ENCODE data around the gene VHLL. TPM values are rescaled to one million over a fixed set of nuclear protein-coding genes. Genes with fewer than 3 reads are reported as not detected.

VHLL gene
- total and polyA plus RNA-seq, 12 donors: not detected

- Histone ChIP-seq H3K9me3 (no peaks in the 10 kb centered on the region), H3K27ac (no peak overlapping the region), H3K4me3 (no peak overlapping the region), H3K27me3 (no peaks in the 10 kb centered on the region), H3K4me1 (no peaks in the 10 kb centered on the region), H3K36me3 (peaks cover 0 to 48% (median 12%) of the 10 kb centered on the region in 9 donors)
- no peak for TF ChIP-seq CTCF (IDR thresholded peaks at IDR 0.05)
- intact Hi-C loops (cut with DNase I): no loop called here
- no peak for DNase-seq
- WGBS, 2 donors: 97% methylated on average over 4 of the region's 4 CpGs
- ATAC-seq: no peak
Observed at GRCh38 chr1:156303241-156303640, 4.1 kb upstream of the VHLL start.

DNA sequence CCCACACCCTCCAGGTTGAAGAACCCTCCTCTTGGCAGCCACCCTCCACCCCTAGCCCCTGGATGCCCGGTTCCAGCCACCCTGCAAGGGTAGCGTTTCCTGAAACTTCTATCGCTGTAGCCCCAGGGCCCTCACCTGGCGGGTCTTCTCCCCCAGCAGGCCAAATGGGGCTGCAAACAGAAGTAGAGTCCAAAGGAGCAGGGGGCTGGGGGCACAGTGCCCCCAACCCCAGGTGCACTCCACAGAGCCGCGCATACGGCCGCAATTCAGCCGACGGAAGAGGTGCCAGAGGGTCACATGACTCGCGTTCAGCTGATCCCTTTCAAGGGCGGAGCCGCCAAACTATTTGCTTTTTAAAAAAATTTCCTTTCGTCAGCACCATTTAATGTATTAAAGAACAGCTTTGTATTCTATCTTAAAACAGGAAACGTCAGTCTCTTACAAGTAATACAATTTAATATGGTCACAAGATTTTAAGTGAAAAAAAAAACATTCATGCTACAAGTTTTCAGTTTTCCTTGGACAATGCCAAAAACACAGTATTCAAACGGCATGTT lies 3.6 kb downstream of the VHLL start, which contains the start of gene GLMP:
Gene GLMP (minus strand): TSS at position 289 of the 557 bp plus-strand sequence. CDS start 34 bp downstream, at position 255.
- peak within 1 kb of the TSS; percentile 50 to 97 (median 76) for H3K4me3 ChIP-seq
- H3K9me3 ChIP-seq: no peaks in the 10 kb centered on the region
- H3K27ac ChIP-seq: peak within 1 kb of the TSS in 8 of 10 donors; percentile 34 to 88 (median 60)
- intact Hi-C loops (cut with DNase I): no loop called here
- peak in 7 of 8 donors; percentile 30 to 64 (median 57) for ATAC-seq
- peaks cover 0 to 18% (median 0%) of the 10 kb centered on the region in 9 donors for H3K36me3 ChIP-seq
- no peak for TF ChIP-seq CTCF (IDR thresholded peaks at IDR 0.05)
- H3K27me3 ChIP-seq: no peaks in the 10 kb centered on the region
- DNase-seq: peak; percentile 64
- WGBS, 2 donors: 0 to 1% methylated on average over 17 of the region's 17 CpGs
- peaks cover 5 to 35% (median 27%) of the 10 kb centered on the region in 9 donors for H3K4me1 ChIP-seq

DNA sequence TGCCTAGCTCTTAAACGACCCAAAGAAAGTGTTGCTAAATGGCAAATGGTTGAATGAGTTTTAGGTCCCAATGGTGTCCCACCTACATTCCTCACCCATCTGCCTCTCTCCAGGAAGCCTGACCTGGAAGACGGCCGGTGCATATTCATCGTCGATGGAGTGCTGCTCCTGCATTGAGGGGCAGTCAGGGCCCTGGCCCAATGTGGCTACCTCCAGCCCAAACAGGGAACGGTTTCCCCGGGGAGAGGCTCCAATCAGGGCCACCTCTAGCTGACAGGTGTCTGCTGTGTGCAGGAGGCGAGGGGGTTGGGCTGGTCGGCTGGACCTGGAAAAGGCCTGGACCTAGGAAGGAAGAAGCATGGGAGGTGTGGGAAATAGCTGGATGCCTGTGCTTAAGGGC lies 5.2 kb downstream of the VHLL start:
- no peak overlapping the region for H3K4me3 ChIP-seq
- no peak for TF ChIP-seq CTCF (IDR thresholded peaks at IDR 0.05)
- H3K27ac ChIP-seq: no peak overlapping the region
- no peaks in the 10 kb centered on the region for H3K9me3 ChIP-seq
- peaks cover 0 to 26% (median under 1%) of the 10 kb centered on the region in 9 donors for H3K36me3 ChIP-seq
- DNase-seq: no peak
- H3K27me3 ChIP-seq: no peaks in the 10 kb centered on the region
- ATAC-seq: no peak
- H3K4me1 ChIP-seq: peaks cover 5 to 39% (median 27%) of the 10 kb centered on the region in 9 donors
- intact Hi-C loops (cut with DNase I): no loop called here
- WGBS, 2 donors: 88 to 90% methylated on average over 9 of the region's 9 CpGs

DNA sequence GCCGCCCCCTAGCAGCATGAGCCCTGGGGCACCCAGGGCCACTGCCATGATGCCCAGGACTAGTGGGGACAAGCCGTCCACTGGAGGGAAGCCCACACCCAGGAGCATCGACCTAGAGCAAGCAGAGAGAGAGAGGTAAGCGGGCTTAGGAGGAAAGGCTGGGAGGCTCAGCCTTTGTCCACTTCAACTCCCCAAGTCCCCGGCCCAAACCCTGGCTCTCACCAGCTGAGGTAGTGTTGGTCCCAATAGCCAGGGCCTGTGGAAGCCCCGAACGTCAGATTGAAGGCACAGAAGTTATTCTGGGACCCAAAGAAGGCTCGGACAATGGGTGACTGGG lies 6.0 kb downstream of the VHLL start:
- Histone ChIP-seq H3K4me3 (no peak overlapping the region), H3K9me3 (no peaks in the 10 kb centered on the region), H3K4me1 (peaks cover 5 to 39% (median 27%) of the 10 kb centered on the region in 9 donors), H3K27me3 (no peaks in the 10 kb centered on the region), H3K36me3 (peaks cover 0 to 34% (median 5%) of the 10 kb centered on the region in 9 donors), H3K27ac (no peak overlapping the region)
- intact Hi-C loops (cut with DNase I): no loop called here
- no peak for ATAC-seq
- 89 to 93% methylated on average over 8 of the region's 8 CpGs for WGBS, 2 donors
- TF ChIP-seq CTCF (IDR thresholded peaks at IDR 0.05): no peak
- DNase-seq: no peak
